Thyroid gland (tissue), 4 donors: ENCODE data around the gene C9orf50.

Experiments used
- POLR2A ChIP-seq, 2 donors: fragments of 450-650 bp; IDR thresholded peaks; one replicate each; pipeline ENCODE4 v1.6.1; 2017; ENCODE audit warnings: antibody characterized with exemption in 2 of 2, mild to moderate bottlenecking in 2 of 2, moderate library complexity in 1 of 2
- TF ChIP-seq, protein P1 (sequence below), 6 experiments: fragments of 200-600 bp in 3 of 6; fragments of 450-650 bp in 3 of 6; sonication (generic) in 3 of 6; IDR thresholded peaks; one replicate each; pipeline ENCODE4 v1.5.1; 2016 to 2019; ENCODE audit warnings: antibody characterized with exemption in 6 of 6, mild to moderate bottlenecking in 2 of 6, inconsistent platforms in 1 of 6, moderate library complexity in 1 of 6

DNA sequence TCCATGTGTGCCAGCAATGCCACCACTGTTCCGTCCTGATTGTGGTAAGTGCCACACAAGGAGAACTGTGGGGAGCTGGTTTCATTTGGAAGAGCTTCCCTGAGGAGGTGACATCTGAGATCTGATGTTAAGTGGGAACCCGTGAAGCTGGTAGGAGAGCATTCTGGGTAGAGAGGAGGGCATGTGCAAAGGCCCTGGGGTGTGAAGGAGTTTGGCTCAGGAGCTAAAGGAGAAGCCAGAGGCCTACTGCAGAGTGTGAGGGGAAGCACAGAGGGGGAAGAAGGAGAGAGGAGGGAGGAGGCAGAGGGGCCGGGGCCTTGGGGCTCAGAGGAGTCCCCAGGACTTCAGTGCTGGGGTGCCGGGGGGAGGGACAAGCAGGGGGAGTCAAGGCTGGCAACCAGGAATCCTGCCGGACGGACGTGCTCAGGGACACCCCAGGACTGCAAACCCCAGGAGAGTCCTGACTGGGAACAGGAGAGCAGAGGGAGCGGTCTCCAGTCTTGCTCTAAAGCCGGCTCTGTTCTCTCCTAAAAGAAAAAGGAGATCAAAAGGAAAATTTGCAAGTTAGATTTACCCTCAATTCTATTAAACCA is 19.7 kb downstream of the C9orf50 start:
- TF ChIP-seq, protein P1, sequence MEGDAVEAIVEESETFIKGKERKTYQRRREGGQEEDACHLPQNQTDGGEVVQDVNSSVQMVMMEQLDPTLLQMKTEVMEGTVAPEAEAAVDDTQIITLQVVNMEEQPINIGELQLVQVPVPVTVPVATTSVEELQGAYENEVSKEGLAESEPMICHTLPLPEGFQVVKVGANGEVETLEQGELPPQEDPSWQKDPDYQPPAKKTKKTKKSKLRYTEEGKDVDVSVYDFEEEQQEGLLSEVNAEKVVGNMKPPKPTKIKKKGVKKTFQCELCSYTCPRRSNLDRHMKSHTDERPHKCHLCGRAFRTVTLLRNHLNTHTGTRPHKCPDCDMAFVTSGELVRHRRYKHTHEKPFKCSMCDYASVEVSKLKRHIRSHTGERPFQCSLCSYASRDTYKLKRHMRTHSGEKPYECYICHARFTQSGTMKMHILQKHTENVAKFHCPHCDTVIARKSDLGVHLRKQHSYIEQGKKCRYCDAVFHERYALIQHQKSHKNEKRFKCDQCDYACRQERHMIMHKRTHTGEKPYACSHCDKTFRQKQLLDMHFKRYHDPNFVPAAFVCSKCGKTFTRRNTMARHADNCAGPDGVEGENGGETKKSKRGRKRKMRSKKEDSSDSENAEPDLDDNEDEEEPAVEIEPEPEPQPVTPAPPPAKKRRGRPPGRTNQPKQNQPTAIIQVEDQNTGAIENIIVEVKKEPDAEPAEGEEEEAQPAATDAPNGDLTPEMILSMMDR (IDR thresholded peaks at IDR 0.05) = no peak
- TF ChIP-seq POLR2A (IDR thresholded peaks at IDR 0.05) = no peak
